ENCODE measurements around the gene TBXA2R. TPM values are rescaled to one million over a fixed set of nuclear protein-coding genes. Genes with fewer than 3 reads are reported as not detected.
A peak's percentile ranks its signal among the peaks of the same experiment; 100 is the strongest.

Gene TBXA2R
- total and polyA plus RNA-seq, 12 donors, result 1.6 to 4.0 (median 3.0) TPM

- ATAC-seq (peak in 1 of 8 donors; percentile 17), DNase-seq (no peak)
- no peak for TF ChIP-seq CTCF (IDR thresholded peaks at IDR 0.05)
- 32 to 39% methylated on average over 3 of the region's 3 CpGs for WGBS, 2 donors
- intact Hi-C loops (cut with DNase I), result no loop called here
- H3K4me1 ChIP-seq, result peaks cover 10 to 72% (median 51%) of the 10 kb centered on the region in 9 donors
- H3K9me3 ChIP-seq, result no peaks in the 10 kb centered on the region
- H3K36me3 ChIP-seq, result peaks cover 0 to 30% (median 18%) of the 10 kb centered on the region in 9 donors
- peaks cover 0 to 28% (median 5%) of the 10 kb centered on the region in 7 donors for H3K27me3 ChIP-seq
- H3K4me3 ChIP-seq, result peak overlapping the region in 4 of 10 donors; percentile 61 to 67 (median 66)
- H3K27ac ChIP-seq, result peak overlapping the region; percentile 83 to 95 (median 91)
Measured at GRCh38 chr19:3608079-3608641, 1.5 kb upstream of the TBXA2R start.

DNA sequence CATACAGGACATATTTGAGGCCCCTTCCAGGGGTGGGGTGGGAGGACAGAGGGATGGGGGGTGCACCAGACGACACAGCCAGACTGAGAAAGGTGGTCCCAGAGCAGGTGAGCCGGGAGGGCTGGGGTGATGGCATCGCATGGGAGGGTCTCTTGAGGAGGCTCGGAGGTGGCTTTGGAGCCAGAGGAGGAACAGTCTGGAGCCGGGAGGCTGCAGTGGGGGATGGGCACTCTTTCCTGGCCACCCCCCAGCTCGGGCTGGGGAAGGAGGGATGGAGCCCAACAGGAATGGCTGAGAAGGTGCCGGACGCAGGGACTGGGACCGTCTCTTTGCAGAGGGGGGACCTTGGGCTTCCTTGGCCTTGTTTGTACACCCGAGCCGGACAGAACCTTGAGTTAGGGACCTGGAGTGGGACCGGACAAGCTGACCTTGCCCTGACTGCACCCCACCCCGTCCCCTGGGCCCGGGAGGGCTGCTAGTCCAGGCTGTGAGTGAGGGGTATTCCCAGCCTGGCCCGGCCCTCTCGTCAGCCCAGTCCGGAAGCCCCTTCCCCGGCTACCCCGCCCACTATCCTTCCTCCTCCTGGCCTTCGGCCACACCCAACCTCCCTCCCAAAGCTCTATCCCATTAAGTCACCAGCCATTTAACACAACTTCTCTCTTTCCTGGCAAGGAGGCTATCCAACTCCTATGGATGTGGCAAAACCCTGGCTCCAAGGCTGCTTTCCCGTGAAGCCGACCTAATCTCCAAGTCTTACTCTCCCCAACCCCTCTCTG, 816 bp upstream of the TBXA2R start:
- WGBS, 2 donors, result 28% methylated on average over 21 to 22 of the region's 22 CpGs
- Histone ChIP-seq H3K4me1 (peaks cover 10 to 73% (median 51%) of the 10 kb centered on the region in 9 donors), H3K36me3 (peaks cover 0 to 23% (median 14%) of the 10 kb centered on the region in 9 donors), H3K27me3 (peaks cover 0 to 28% (median 5%) of the 10 kb centered on the region in 7 donors), H3K4me3 (peak overlapping the region; percentile 37 to 67 (median 60)), H3K27ac (peak overlapping the region; percentile 85 to 95 (median 91)), H3K9me3 (no peaks in the 10 kb centered on the region)
- peak; percentile 73 to 82 for DNase-seq
- intact Hi-C loops (cut with DNase I), result no loop called here
- TF ChIP-seq CTCF (IDR thresholded peaks at IDR 0.05), result no peak
- peak; percentile 61 to 87 (median 78) for ATAC-seq

DNA sequence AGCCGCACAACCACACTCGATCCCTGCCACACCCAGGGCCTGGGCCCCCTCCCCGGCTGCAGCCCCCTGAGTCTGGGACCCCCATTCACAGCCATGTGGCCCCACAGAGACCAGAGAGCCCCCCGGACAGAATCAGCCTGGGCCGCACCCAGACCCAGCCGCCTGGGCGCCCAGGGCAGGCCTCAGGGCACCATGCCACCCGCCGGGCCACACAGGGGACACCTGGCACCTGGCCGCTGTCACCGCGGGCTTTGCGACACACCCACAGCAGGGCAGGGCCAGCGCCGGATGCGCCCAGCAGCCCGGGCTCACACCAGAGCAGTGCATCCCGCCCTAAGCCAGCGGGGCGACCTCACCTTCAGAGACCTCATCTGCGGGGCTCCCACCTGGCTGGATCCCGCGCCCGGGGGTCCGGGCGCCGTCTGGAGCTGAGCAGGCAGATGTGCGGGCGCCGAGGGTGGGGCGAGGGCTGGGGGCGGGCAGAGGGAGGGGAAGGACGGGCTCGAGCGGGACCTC, 443 bp downstream of the TBXA2R start:
- 12% methylated on average over 35 of the region's 35 CpGs for WGBS, 2 donors
- no peak for DNase-seq
- intact Hi-C loops (cut with DNase I), result no loop called here

More for the DNA sequence above, 443 bp downstream of the TBXA2R start:
- Histone ChIP-seq H3K27ac (peak overlapping the region; percentile 85 to 95 (median 91)), H3K4me1 (peaks cover 10 to 73% (median 51%) of the 10 kb centered on the region in 9 donors), H3K27me3 (peaks cover 0 to 28% (median 5%) of the 10 kb centered on the region in 7 donors), H3K4me3 (peak overlapping the region; percentile 37 to 67 (median 60)), H3K36me3 (peaks cover 0 to 11% (median 2%) of the 10 kb centered on the region in 9 donors), H3K9me3 (no peaks in the 10 kb centered on the region)
- no peak for TF ChIP-seq CTCF (IDR thresholded peaks at IDR 0.05)
- ATAC-seq, result peak in 3 of 8 donors; percentile 15 to 26 (median 25)

Data from heart right ventricle (tissue), 16 donors.